Measurements from ENCODE around the gene PTPRK. TPM values are rescaled to one million over a fixed set of nuclear protein-coding genes. Genes with fewer than 3 reads are reported as not detected.

The PTPRK gene
- total and polyA plus RNA-seq, 2 donors (not counting 1 experiment from before 2014, with no cell fraction given): 16.2 to 18.7 TPM

DNA sequence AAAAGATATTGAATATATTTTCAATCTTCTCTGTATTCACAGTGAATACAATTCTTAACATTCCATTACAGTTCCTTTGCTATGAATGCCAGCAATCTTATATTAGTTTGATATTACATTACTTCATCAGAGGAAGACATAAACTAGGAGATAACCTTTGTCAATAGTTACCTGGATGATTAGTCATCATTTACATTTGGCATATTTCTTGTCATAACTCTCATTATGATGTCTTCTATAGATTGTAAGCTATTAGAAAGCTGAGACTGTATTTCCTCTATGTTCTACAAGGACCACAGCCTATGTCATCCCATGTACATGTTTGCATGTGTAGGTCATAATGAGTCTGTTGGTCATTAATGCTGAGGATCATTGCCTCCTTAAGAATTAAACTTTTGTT lies 7.8 kb upstream of the PTPRK start:
- H2AFZ ChIP-seq (ENCODE audit: insufficient read depth, low read depth, low read length, poor library complexity, severe bottlenecking): no peak overlapping the region
- POLR2A ChIA-PET: no interaction called here

GRCh38 chr6:128527375-128527774 lies 7.0 kb upstream of the PTPRK start:
- Histone ChIP-seq H3K4me3 (ENCODE audit: control extremely low read depth in 1 of 5, extremely low read depth in 1 of 5, insufficient read depth in 1 of 5, low read depth in 2 of 5, low read length in 4 of 5) (no peak overlapping the region), H3K4me1 (ENCODE audit: control insufficient read depth in 2 of 2, insufficient read depth in 2 of 2, low read length in 2 of 2) (no peaks in the 10 kb centered on the region), H3K9ac (ENCODE audit: low read length) (no peak overlapping the region), H3K4me2 (replicated peaks; ENCODE audit: low read depth, low read length, poor library complexity, severe bottlenecking) (no peak overlapping the region), H3K27me3 (replicated peaks in 1 of 4; ENCODE audit: control extremely low read depth in 1 of 4, control insufficient read depth in 3 of 4, insufficient read depth in 4 of 4, low read length in 3 of 4) (peaks cover 0 to 16% (median under 1%) of the 10 kb centered on the region in 4 experiments), H3K9me3 (ENCODE audit: control extremely low read depth in 1 of 3, control insufficient read depth in 2 of 3, insufficient read depth in 1 of 3, low read length in 2 of 3) (no peaks in the 10 kb centered on the region), H3K79me2 (ENCODE audit: control insufficient read depth, insufficient read depth, low read length) (no peaks in the 10 kb centered on the region), H4K20me1 (ENCODE audit: control insufficient read depth, insufficient read depth, low read length, poor library complexity, severe bottlenecking) (no peaks in the 10 kb centered on the region), H3K36me3 (replicated peaks in 1 of 2; ENCODE audit: control extremely low read depth in 1 of 2, control insufficient read depth in 1 of 2, extremely low read depth in 1 of 2, insufficient read depth in 2 of 2, low read length in 1 of 2) (no peaks in the 10 kb centered on the region), H3K27ac (ENCODE audit: low read length in 2 of 2) (no peak overlapping the region), H2AFZ (ENCODE audit: insufficient read depth, low read depth, low read length, poor library complexity, severe bottlenecking) (no peak overlapping the region)
- Mint-ChIP-seq H3K9me3 (ENCODE audit: insufficient read depth) (no peaks in the 10 kb centered on the region), H3K27me3 (peaks cover 17% of the 10 kb centered on the region), H3K4me1 (no peaks in the 10 kb centered on the region), H3K4me3 (no peak overlapping the region), H3K27ac (no peak overlapping the region)
- intact Hi-C loops (cut with micrococcal nuclease): no loop called here
- DNase-seq (no peak), ATAC-seq (ENCODE audit: low read depth) (no peak)
- POLR2A ChIA-PET: no interaction called here
- WGBS (ENCODE audit: insufficient coverage): no CpG with 5 or more reads among the region's 1 CpG
- TF ChIP-seq, protein P1, sequence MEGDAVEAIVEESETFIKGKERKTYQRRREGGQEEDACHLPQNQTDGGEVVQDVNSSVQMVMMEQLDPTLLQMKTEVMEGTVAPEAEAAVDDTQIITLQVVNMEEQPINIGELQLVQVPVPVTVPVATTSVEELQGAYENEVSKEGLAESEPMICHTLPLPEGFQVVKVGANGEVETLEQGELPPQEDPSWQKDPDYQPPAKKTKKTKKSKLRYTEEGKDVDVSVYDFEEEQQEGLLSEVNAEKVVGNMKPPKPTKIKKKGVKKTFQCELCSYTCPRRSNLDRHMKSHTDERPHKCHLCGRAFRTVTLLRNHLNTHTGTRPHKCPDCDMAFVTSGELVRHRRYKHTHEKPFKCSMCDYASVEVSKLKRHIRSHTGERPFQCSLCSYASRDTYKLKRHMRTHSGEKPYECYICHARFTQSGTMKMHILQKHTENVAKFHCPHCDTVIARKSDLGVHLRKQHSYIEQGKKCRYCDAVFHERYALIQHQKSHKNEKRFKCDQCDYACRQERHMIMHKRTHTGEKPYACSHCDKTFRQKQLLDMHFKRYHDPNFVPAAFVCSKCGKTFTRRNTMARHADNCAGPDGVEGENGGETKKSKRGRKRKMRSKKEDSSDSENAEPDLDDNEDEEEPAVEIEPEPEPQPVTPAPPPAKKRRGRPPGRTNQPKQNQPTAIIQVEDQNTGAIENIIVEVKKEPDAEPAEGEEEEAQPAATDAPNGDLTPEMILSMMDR (IDR thresholded peaks at IDR 0.05): no peak
- TF ChIP-seq EZH2 (IDR thresholded peaks at IDR 0.05; ENCODE audit: borderline replicate concordance, insufficient read depth, low read depth, low read length, poor library complexity, severe bottlenecking): no peak
- CTCF ChIA-PET: interaction anchor here (0.7 kb wide), 1 partner anchor 212 kb away, joined by 4 read pairs; no protein-coding TSS in a partner anchor

More for the DNA sequence above, 7.8 kb upstream of the PTPRK start:
- H3K9me3 Mint-ChIP-seq (ENCODE audit: insufficient read depth): no peaks in the 10 kb centered on the region
- Histone ChIP-seq H3K9ac (ENCODE audit: low read length) (no peak overlapping the region), H3K9me3 (ENCODE audit: control extremely low read depth in 1 of 3, control insufficient read depth in 2 of 3, insufficient read depth in 1 of 3, low read length in 2 of 3) (no peaks in the 10 kb centered on the region), H3K4me3 (ENCODE audit: control extremely low read depth in 1 of 5, extremely low read depth in 1 of 5, insufficient read depth in 1 of 5, low read depth in 2 of 5, low read length in 4 of 5) (no peak overlapping the region), H3K4me1 (ENCODE audit: control insufficient read depth in 2 of 2, insufficient read depth in 2 of 2, low read length in 2 of 2) (no peaks in the 10 kb centered on the region), H3K36me3 (replicated peaks in 1 of 2; ENCODE audit: control extremely low read depth in 1 of 2, control insufficient read depth in 1 of 2, extremely low read depth in 1 of 2, insufficient read depth in 2 of 2, low read length in 1 of 2) (no peaks in the 10 kb centered on the region), H3K4me2 (replicated peaks; ENCODE audit: low read depth, low read length, poor library complexity, severe bottlenecking) (no peak overlapping the region), H4K20me1 (ENCODE audit: control insufficient read depth, insufficient read depth, low read length, poor library complexity, severe bottlenecking) (no peaks in the 10 kb centered on the region), H3K79me2 (ENCODE audit: control insufficient read depth, insufficient read depth, low read length) (no peaks in the 10 kb centered on the region), H3K27ac (ENCODE audit: low read length in 2 of 2) (no peak overlapping the region), H3K27me3 (replicated peaks in 1 of 4; ENCODE audit: control extremely low read depth in 1 of 4, control insufficient read depth in 3 of 4, insufficient read depth in 4 of 4, low read length in 3 of 4) (peaks cover 0 to 10% (median 0%) of the 10 kb centered on the region in 4 experiments)
- peaks cover 11% of the 10 kb centered on the region for H3K27me3 Mint-ChIP-seq
- DNase-seq: no peak
- no peak for TF ChIP-seq EZH2 (IDR thresholded peaks at IDR 0.05; ENCODE audit: borderline replicate concordance, insufficient read depth, low read depth, low read length, poor library complexity, severe bottlenecking)
- TF ChIP-seq, protein P1 (IDR thresholded peaks at IDR 0.05): no peak
- H3K27ac Mint-ChIP-seq: no peak overlapping the region
- H3K4me1 Mint-ChIP-seq: no peaks in the 10 kb centered on the region
- no peak for ATAC-seq (ENCODE audit: low read depth)
- intact Hi-C loops (cut with micrococcal nuclease): no loop called here
- H3K4me3 Mint-ChIP-seq: no peak overlapping the region
- CTCF ChIA-PET: no interaction called here
